NCI-H1436 (cell line): Measurements from ENCODE around the gene GABRG3.

Source experiments
- DNase-seq: peaks from one replicate; lab custom pipeline; 2025; lab: John Stamatoyannopoulos, UW

Gene GABRG3

DNA sequence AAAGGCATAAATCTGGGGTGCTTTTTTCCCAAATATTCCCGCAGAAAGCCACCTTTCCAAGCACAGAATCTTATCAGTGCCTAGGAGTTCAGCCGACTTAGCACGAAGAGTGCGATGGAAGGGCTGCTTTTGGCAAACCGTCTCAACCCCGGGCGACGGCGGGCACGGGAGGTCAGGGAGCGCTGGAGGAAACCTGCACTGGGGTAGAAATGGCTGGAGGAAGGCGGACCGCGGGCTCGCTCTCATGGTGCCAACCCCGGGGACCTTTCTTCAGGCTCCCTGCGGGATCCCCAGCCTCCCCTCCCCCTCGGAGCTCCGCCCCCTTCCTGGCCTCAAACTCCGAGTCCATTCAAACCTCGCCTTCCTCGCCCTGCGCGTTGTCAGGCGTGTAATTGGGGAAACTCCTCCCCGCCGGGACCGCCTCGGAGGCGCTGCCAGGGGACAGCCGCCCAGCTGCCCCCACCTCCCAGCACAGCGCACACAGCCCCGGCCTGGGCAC lies at the start of gene GABRG3:
GABRG3 (plus strand) TSS at position 470 of the 499 bp plus-strand sequence.
- no peak for DNase-seq

DNA sequence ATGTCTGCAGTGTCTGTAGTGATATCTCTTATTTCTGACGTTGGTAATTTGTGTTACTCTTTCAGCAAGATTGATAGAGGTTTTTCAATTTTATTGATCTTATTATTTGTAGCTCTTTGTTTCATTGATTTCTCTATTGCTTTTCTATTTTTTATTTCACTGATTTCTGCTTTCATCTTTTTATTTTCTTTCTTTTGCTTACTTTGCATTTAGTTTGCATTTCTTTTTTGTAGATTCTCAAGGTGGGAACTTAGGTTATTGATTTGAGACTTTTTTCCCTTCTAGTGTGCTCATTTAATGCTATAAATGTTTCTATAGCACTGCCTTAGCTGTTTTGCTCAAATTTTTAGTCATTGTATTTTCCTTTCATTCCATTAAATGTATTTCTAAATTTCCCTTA lies 49.5 kb upstream of the GABRG3 start:
- DNase-seq: no peak

DNA sequence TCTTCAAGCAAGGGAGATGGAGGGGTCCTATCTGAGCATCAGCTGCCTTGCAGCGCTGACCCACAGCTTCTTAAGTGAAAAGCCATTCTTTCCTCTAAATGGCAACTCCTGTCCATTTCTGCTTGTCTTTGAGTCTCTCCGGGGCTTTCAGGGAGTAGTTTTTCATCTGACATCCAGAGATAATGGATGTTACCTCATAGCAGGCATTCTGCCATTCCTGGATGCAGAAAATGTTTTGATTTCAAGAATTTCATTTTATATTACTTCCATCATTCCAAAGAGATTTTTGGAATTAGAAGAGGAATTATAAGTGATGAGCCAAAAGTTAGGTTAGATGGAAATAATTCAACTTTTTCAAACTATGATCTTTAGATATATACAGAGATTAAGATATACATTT lies 44.9 kb upstream of the GABRG3 start:
- no peak for DNase-seq

DNA sequence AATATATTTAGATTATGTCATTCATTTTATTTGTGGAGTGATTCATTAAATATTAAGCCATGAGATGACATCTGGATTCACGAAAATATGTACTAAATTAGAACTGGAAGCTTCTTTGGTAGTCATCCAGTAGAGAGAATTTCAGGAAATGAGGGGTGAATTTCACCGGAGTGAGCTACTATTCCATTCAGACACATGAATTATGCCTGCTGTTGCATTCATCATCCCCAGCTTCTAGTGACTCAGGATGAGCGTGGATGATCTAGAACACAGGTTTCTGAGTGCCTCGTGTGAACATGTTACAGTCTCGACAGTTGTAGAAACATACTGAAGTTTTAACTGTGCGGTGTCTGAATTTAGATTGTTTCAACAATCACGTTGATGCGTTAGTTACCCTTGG lies 42.9 kb upstream of the GABRG3 start:
- no peak for DNase-seq

DNA sequence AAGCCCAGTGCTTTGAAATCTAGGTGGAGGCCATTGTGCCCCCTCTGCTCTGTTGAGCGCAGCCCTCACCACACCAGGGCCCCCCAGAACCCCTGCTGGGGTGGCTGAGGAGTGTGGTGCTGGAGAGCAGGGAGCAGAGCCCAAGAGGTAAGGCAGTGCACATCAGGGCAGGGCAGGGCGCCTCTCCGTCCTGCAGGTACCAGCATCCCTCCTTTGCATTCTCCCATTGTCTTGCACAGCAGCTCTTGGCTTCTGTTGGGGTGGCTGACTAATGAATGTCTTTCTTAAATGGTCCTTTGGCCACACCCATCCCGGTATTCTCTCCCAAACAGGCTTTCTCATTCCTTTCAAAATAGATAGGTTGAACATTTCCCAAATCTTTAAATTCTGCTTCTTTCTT lies 41.4 kb upstream of the GABRG3 start:
- DNase-seq: no peak

DNA sequence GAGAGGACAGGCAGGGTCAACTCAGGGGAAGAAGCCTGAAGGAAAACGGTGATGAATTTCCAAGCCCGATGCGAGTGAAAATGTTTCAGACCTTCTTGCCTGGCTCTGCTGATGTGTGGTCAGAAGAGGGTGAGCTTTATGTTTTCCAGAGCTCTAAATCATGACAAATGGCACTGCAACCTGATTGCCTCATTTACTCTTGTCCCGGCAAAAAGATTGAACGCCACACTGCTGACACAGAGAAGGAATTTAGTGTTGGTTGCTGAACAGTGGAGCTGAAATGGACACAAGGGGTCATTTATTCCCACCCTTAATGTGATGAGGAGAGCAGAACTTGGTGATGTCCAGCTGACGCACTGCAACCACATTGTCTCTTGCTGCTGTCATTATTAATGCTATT lies 36.1 kb upstream of the GABRG3 start:
- DNase-seq: no peak

DNA sequence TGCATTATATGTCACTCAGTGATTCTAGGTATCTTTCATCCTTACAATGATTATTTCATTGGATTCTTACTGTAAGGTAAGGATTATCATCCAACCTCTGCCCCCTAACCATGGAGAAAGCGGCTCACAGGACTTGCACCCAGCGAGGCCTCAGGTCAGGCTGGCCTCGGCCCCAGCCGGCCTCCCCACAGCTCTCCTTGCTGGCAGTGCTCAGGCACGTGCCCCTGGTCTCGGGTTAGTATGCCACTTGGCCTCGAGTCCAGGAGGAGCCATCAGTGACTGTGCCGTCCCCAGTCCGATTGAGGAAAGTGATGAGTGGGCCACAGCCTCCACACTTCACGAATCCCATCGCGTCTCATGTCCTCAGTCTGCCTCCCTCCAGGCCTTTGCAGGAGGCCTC lies 35.7 kb upstream of the GABRG3 start:
- no peak for DNase-seq

DNA sequence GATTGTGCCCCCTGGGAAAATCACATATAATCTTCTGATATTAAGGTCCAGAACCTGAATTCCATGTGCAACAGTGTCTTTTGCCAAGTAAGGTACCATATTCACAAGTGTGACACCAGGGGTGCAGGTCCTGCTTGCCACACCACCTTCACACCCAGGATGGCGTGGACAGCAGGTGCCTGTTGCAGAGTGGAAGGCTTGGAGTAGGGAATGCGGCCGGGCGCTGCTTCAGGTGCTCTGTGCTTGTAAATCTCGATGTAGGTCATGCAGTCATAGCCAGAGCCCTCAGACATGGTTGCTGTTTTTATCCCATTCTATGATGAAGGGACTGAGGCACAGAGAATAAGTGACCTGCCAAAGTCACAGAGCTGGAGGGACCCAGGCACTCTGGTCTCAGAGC lies 34.5 kb upstream of the GABRG3 start:
- DNase-seq: no peak

DNA sequence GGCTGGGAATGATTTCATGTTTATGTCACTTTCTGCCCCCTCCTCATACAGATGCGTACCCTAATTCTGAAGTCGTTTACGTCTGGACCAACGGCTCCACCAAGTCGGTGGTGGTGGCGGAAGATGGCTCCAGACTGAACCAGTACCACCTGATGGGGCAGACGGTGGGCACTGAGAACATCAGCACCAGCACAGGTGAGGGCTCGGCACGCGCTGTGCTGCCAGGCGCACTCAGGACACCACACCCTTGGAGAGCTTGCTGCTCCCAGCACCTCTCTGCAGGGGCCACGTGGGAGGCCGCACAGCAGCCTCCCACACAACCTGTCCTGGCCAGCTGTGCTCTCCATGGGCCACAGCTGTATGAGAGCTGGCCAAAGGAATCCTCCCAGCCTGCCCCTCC lies 33.8 kb upstream of the GABRG3 start:
- no peak for DNase-seq

DNA sequence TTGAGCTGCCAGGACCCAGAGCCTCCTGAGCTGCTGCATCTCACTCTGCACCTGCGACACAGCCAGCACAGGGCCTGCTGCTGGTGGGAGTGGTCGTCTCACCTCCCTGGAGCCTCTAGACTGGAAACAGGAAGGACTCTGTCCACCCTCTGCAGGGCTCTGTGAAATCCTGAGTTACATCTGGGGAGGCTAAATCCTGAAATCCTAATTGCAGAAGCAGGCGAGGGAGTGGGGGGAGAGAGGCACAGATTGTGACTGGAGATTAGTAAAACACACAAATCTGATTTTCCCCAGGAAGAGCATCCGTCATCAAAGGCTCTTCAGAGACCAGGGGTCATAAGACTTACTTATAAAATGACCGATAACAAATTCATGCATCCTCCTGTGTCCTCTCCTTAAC lies 31.6 kb upstream of the GABRG3 start:
- no peak for DNase-seq

DNA sequence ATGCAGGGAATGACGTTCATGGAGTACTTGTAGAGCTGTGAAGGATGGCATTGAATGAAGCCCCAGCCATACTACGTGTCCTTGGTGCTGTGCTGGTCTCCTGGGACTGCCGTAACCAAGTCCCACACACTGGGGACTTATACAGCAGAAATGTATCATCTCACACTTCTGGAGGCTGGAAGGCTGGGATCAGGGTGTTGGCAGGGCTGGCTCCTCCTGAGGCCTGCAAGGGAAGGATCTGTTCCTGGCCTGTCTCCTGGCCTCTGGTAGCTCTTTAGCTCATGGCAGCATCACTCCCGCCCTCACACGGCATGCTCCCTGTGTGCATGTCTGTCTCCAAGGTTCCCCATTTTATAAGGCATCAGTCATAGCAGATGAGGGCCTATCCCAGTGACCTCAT lies 29.5 kb upstream of the GABRG3 start:
- DNase-seq: no peak

DNA sequence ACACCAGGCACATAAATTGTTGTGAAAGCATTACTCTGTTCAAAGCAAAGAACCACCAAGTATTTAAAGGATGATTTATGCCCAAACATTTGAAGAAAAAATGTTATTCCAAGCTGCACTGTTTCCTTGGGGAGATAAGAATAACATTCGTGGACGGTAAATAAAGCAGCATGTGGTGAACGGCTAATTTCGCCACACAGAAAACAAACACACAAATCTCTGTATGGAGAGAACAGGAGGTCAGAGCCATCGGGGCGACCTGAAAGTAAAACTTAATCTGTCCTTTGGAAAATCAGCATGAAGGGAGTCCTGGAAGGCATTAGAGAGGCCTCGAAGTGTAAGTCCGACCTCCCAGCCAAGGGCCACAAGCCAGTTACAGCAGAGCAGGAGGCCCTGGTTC lies 27.1 kb upstream of the GABRG3 start:
- no peak for DNase-seq

DNA sequence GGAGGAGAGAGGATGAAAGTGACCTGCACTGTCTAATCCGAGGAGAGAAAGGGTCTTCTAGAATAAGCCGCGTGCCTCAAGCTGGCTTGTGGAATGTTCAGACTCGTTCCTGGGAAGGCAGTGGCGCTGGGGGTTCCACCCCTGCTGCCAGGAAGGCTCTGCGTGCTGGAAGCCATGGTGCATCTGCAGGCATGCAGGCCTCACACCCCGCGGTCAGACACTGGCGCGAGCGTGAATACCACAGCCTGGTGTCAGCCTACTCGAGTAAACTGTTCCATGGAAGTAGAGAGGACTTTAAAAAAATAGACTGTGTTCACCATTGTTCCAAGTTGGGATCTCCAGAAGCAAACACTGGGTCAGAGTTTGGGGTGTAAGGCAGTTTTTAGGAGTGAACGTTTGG lies 25.9 kb upstream of the GABRG3 start:
- DNase-seq: no peak

DNA sequence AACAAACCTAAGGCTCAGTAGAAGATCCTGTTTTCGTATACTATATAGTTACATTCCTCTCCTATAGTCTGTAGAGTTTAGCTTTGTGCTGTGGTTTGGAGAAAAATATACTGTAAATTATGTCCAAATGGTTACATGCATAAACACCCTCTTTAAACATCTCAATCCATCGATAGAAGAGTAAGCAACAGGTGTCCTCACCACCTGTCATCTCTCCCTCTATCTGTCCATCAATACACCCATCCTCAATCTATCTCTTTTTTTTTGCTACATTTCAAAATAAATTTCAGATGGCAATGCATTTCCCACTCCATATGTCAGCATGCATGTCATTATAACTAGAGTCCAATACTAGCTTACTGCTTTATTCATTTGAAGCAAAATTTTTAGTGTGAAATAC lies 21.0 kb upstream of the GABRG3 start:
- no peak for DNase-seq

DNA sequence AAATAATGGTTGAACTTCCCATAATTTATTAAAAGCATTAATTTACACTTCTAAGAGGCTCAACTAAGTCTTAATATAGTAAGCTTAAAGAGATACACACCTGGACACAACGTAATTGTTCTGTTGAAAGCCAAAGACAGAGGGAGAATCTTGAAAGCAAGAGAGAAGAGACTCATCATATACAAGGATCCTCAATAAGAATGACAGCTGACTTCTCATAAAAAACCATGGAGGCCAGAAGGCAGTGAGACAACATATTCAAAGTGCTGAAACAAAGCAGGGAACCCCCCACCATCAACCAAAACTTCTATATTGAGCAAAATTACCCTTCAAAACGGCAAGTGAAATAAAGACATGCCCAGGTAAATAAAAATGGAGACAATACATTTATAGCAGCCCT lies 16.6 kb upstream of the GABRG3 start:
- DNase-seq: no peak

DNA sequence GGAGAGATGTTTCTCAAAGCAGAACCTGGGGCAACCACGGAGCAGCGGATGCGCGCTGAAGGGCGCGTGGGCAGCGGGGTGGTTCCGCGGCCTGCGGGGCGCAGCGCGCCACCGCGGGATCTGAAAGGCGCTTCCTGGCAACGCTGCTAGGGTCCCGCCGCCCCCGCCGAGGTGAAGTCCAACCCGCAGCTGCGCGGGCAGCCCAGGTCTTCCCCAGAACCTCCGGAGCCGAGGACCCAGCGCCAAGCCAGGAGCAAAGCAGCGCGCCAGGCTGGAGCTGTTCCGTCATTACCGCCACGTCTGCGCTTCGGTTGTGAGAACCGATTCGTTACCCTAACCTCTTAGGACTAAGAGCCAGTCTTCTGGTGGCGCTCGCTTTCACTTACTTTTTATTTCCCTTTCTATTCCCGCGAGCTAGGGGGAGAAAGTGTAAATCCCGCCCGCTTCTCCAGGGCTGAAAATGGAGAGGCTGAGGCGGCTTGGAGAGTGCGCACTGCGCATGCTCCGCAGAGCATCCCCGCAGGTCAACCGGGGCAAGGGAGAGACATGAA lies 3.2 kb upstream of the GABRG3 start:
- DNase-seq: no peak

DNA sequence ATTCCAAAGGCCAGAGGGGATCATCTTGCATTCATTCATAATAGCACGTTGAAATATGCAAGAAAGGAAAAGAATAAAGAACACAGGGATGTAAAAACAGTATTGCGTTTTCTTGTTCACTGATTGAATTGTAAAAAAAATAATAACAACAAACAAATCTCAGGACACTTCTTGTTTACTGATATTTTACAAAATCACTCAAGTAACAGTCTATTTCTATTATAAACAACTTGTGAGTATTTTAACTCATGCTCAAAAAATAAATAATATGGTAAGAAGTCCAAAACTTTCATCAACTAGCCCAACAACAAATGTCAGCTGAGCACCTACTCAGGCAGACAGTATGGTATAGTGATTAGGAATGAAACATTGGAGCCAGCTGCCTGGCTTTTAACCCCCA lies 2.2 kb upstream of the GABRG3 start:
- DNase-seq: no peak

DNA sequence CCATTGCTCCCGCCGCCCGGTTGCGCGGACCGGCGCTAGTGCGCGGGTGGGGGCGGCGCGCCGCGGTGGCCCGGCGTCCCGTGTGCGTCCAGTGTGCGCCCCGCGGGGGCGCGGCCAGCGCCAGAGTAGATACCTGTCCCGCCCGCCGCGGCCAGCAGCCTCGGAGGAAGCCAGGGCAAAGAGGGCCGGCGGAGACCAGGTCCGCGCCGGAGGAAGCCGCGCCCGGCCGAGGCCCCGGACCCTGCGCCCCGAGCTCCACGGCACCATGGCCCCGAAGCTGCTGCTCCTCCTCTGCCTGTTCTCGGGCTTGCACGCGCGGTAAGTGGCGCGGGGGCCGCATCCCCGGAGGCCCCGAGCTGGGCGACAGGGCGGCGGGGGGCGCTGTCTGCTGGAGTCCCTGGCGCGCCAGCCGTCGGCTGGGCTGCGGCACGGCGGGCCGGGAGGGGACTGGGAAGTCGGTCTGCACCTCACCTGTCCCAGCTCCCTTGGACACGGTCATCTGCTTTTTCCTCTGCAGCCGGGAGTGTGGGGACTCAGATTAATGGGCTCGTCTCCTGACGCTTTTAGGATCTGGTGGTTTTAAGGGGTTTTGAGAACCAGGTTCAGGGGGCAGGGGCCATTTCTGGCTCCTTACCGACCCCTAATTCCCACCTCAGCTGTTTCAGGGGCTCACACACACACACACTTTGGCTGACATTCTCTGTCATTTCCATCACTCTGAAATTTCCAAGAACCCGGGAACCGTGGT lies 464 bp downstream of the GABRG3 start:
- no peak for DNase-seq

DNA sequence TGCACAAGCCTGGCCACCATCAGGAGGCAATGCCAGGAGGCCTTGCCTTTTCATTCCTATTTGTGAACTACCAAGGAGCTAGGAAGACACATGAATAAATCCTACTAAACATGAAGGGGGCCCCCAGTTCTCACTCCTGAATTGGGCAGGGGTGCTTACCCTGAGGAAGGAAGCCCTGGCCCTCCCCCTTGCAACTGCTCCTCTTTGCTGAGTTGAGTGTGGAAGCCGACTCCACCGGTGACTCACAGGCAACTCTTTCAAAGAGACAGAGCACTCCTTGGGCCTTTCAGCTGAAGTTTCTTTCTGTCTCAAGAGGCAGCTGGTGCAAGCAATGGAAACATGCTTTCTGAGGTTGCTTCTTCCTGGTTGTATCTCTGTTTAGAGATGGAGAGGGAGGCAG lies 1.7 kb downstream of the GABRG3 start:
- no peak for DNase-seq

DNA sequence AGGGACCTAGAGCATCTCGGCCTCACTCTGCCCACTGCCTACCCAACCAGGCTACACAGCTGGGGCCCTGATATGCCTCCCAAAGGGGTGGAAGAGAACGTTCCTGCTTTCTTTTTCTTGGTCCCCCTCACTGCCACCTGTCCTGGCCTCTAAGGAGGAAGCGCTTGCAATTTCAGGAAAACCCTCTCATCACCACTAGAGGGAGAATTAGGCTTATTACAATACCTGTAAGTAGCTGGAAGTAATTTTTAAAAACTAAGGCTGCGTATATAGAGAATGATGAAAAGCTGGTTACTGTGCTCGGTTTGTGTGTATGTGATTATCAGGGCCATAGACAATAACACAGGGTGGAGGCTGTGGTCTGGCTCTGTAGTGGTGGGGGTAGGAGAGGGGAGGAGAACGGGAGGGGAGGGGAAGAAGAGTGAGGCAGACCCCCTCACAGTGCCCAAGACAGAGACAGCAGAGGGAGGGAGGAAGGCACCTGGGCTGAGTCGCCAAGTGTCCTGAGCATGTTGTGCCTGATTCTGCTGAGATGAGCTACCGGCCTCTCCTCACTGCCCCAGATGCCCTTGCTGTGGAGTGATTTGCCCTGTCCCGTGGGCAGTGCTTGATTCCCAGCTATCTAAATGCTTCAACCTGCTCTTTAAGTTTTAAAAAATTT lies 3.3 kb downstream of the GABRG3 start:
- DNase-seq: peak; percentile 8

DNA sequence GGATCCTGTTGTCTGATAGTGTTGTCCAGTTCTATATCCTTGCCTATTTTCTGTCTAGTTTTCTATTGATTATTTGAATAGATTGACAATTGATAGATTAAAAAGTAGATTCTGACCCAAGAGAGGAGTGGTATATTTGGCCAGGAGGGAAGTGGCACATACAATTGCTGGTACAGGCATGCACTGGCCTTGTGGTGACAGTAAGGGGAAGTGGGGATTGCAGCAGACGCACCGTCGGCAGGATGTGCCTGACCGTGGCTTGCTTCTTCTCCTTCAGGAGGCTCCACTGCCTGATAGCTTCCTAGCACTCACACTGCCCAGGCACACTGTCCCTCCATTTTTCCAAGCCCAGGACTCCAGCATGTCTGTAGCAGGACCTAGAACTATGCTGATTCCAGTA lies 10.5 kb downstream of the GABRG3 start:
- no peak for DNase-seq

DNA sequence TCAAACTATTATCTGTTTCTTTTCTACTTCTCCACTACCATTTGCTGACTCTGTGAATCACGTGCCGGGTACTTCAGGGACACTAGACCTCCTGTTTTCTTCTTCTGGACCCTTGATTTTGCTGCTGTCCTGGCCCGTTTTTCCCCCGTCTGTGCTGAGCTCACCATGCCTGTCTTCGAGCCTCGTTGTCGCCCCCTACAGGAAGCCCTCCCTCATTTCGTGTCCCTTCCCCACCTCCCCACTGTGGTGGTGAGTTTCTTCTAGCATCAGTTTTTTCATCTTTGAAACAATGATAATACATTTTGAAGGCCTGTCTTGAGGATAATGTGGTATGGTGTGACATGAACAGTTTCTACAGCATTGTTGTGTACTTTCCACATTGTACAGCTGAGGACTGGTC lies 12.8 kb downstream of the GABRG3 start:
- DNase-seq: no peak

DNA sequence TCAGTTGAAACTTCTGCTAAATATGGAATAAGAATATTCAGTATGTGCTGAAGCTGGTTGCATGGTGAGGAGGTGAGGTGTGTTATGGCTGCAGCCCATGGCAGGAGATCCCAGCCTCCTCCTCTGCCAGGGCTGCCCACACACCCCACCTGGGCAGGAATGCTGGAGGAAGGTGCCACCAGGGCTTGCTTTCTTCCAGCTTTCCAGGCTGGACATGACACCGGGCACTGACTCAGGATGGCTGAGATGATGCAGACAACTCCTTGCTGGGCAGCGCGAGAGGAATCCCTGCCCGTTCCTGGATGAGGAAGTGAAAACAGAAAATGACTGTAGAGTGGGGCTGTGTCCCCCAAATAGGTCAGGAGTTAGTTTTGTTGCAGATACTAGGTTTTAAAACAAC lies 14.1 kb downstream of the GABRG3 start:
- DNase-seq: no peak

DNA sequence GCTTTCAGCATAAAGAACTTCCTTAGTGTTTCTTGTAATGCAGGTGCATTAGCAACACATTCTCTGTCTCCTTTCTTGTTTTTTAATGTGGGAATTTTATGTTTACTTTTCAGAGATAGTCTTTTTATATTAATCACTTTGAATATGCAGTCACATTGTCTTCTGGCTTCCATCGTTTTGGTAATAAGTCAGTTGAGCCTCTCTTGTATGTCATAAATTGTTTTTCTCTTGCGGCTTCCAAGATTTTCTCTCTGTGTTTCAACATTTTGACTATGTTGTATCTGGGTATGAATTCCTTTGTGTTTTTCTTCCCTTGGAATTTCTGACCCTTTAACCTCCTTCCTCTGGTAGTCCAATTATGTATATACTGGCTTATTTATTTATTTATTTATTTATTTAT lies 25.3 kb downstream of the GABRG3 start:
- DNase-seq: no peak
